IMR-90 (cell line): ENCODE data around the gene OGA. TPM values are rescaled to one million over a fixed set of nuclear protein-coding genes. Genes with fewer than 3 reads are reported as not detected.

Source experiments
- ATAC-seq: fragments of 200-7000 bp; cut with Tn5 transposase; 2 replicates; pipeline ENCODE4 v1.9.1; 2020; ENCODE audit warnings: low read depth, mild to moderate bottlenecking, moderate library complexity
- BruUV-seq: library from RNA; stranded (reverse); fragments of 400-500 nt; replicated peaks from 2 replicates; lab custom pipeline; 2021; lab: Mats Ljungman, UMichigan
- CTCF ChIA-PET: fragments of 300-600 bp; formaldehyde crosslinking; extraction: SDS; loops from one replicate; lab custom pipeline; 2021; ENCODE audit warnings: antibody characterized with exemption; lab: Yijun Ruan, JAX
- POLR2A ChIA-PET: fragments of 300-600 bp; sonication (Branson Sonifier 250); formaldehyde crosslinking; loops from one replicate; lab custom pipeline; 2022; ENCODE audit warnings: antibody characterized with exemption; ENCODE audit not compliant: unreplicated experiment; lab: Charles Lee
- DNase-seq: peaks from one replicate; pipeline ENCODE4 v3.0.0; 2013
- H2AFZ ChIP-seq: replicated peaks from 2 replicates; pipeline ENCODE3; 2013; ENCODE audit warnings: low read length, mild to moderate bottlenecking; ENCODE audit not compliant: poor library complexity
- H2AK5ac ChIP-seq: 2 replicates; pipeline ENCODE4 v1.6.1; 2013; ENCODE audit warnings: low read depth, low read length, inconsistent platforms
- H2AK9ac ChIP-seq: replicated peaks from 2 replicates; pipeline ENCODE3; 2013; ENCODE audit warnings: mild to moderate bottlenecking, low read depth, low read length, moderate library complexity; ENCODE audit not compliant: poor library complexity
- H2BK120ac ChIP-seq: 2 replicates; pipeline ENCODE4 v1.6.1; 2013; ENCODE audit warnings: low read depth, low read length, inconsistent platforms
- H2BK15ac ChIP-seq: 3 replicates; pipeline ENCODE4 v1.6.1; 2013; ENCODE audit warnings: low read depth, low read length, inconsistent platforms
- H2BK20ac ChIP-seq: 2 replicates; pipeline ENCODE4 v1.6.1; 2013; ENCODE audit warnings: low read depth, mild to moderate bottlenecking, inconsistent platforms, low read length, moderate library complexity
- H2BK5ac ChIP-seq: 2 replicates; pipeline ENCODE4 v1.6.1; 2013; ENCODE audit warnings: mild to moderate bottlenecking, low read depth, low read length, inconsistent platforms; ENCODE audit not compliant: poor library complexity, severe bottlenecking
- H3K14ac ChIP-seq: replicated peaks from 2 replicates; pipeline ENCODE4 v1.6.1; 2013; ENCODE audit warnings: low read depth, low read length, inconsistent platforms
- H3K18ac ChIP-seq: 2 replicates; pipeline ENCODE4 v1.6.1; 2013; ENCODE audit warnings: low read depth, low read length, control low read depth
- H3K23ac ChIP-seq: 2 replicates; pipeline ENCODE4 v1.6.1; 2013; ENCODE audit warnings: low read depth, low read length, inconsistent platforms
- H3K27ac ChIP-seq: 2 replicates; pipeline ENCODE4 v1.5.1; 2013; ENCODE audit warnings: mild to moderate bottlenecking, control low read depth, low read length; ENCODE audit not compliant: insufficient read depth
- H3K27me3 ChIP-seq: 2 replicates; pipeline ENCODE4 v1.6.1; 2013; ENCODE audit warnings: low read length; ENCODE audit not compliant: control insufficient read depth, insufficient read depth
- H3K36me3 ChIP-seq: 2 replicates; pipeline ENCODE4 v1.6.1; 2013; ENCODE audit warnings: low read length, mixed read lengths; ENCODE audit not compliant: control insufficient read depth, insufficient read depth
- H3K4ac ChIP-seq: 2 replicates; pipeline ENCODE4 v1.6.1; 2013; ENCODE audit warnings: low read depth, low read length, inconsistent platforms
- H3K4me1 ChIP-seq: 2 replicates; pipeline ENCODE4 v1.6.1; 2013; ENCODE audit warnings: low read length, mixed read lengths; ENCODE audit not compliant: control insufficient read depth, insufficient read depth
- H3K4me2 ChIP-seq: 2 replicates; pipeline ENCODE4 v1.6.1; 2013; ENCODE audit warnings: low read depth, mild to moderate bottlenecking, control low read depth, low read length, moderate library complexity
- H3K4me3 ChIP-seq: 2 replicates; pipeline ENCODE4 v1.5.1; 2013; ENCODE audit warnings: low read depth, mild to moderate bottlenecking, control low read depth, low read length, moderate library complexity; ENCODE audit not compliant: insufficient read depth
- H3K56ac ChIP-seq: 2 replicates; pipeline ENCODE4 v1.6.1; 2013; ENCODE audit warnings: low read length, inconsistent platforms; ENCODE audit not compliant: insufficient read depth; ENCODE audit errors: extremely low read depth
- H3K79me1 ChIP-seq, 2 experiments: 2 replicates each; pipeline ENCODE4 v1.6.1; 2013; ENCODE audit warnings: low read length in 2 of 2, inconsistent platforms in 1 of 2, low read depth in 1 of 2
- H3K9ac ChIP-seq: 2 replicates; pipeline ENCODE4 v1.6.1; 2013; ENCODE audit warnings: low read depth, low read length, control low read depth
- H3K9me1 ChIP-seq: 2 replicates; pipeline ENCODE4 v1.6.1; 2013; ENCODE audit warnings: low read length, inconsistent platforms; ENCODE audit not compliant: insufficient read depth
- H3K9me3 ChIP-seq: 2 replicates; pipeline ENCODE4 v1.6.1; 2013; ENCODE audit warnings: low read length; ENCODE audit not compliant: control insufficient read depth, insufficient read depth
- H4K20me1 ChIP-seq: 2 replicates; pipeline ENCODE4 v1.6.1; 2013; ENCODE audit warnings: low read length, inconsistent platforms; ENCODE audit not compliant: insufficient read depth
- H4K5ac ChIP-seq: 2 replicates; pipeline ENCODE4 v1.6.1; 2013; ENCODE audit warnings: mild to moderate bottlenecking, low read depth, low read length, control low read depth
- H4K8ac ChIP-seq, 2 experiments: 2 replicates each; pipeline ENCODE4 v1.6.1; 2013; ENCODE audit warnings: low read depth in 2 of 2, low read length in 2 of 2, control low read depth in 1 of 2, inconsistent platforms in 1 of 2
- H4K91ac ChIP-seq: 2 replicates; pipeline ENCODE4 v1.6.1; 2013; ENCODE audit warnings: low read depth, low read length, inconsistent platforms; ENCODE audit not compliant: insufficient read depth
- CTCF ChIP-seq: conservative IDR thresholded peaks from 2 replicates; pipeline ENCODE4 v1.5.1; 2012; ENCODE audit warnings: mild to moderate bottlenecking, low read depth, low read length, improper control_type of control experiment
- FOS ChIP-seq: fragments of 150-350 bp; IDR thresholded peaks from 2 replicates; pipeline ENCODE4 v1.6.1; 2016; ENCODE audit warnings: low read depth, low read length
- MAZ ChIP-seq: IDR thresholded peaks from 2 replicates; pipeline ENCODE4 v1.6.1; 2012; ENCODE audit warnings: low read depth, mild to moderate bottlenecking, low read length, improper control_type of control experiment, moderate library complexity, borderline replicate concordance
- MXI1 ChIP-seq: IDR thresholded peaks from 2 replicates; pipeline ENCODE4 v1.6.1; 2012; ENCODE audit warnings: low read depth, mild to moderate bottlenecking, low read length, moderate library complexity, borderline replicate concordance
- NFE2L2 ChIP-seq: fragments of 150-350 bp; IDR thresholded peaks from 2 replicates; pipeline ENCODE4 v1.6.1; 2016; ENCODE audit warnings: low read depth, mild to moderate bottlenecking, low read length
- RAD21 ChIP-seq: IDR thresholded peaks from 2 replicates; pipeline ENCODE4 v1.6.1; 2012; ENCODE audit warnings: low read length, improper control_type of control experiment
- RCOR1 ChIP-seq: IDR thresholded peaks from 2 replicates; pipeline ENCODE4 v1.6.1; 2012; ENCODE audit warnings: mild to moderate bottlenecking, low read length, improper control_type of control experiment; ENCODE audit not compliant: insufficient replicate concordance
- RFX5 ChIP-seq: IDR thresholded peaks from 2 replicates; pipeline ENCODE4 v1.8.0; 2012; ENCODE audit warnings: low read depth, mild to moderate bottlenecking, low read length, moderate library complexity
- USF2 ChIP-seq: fragments of 150-350 bp; IDR thresholded peaks from 2 replicates; pipeline ENCODE4 v1.6.1; 2017; ENCODE audit warnings: mild to moderate bottlenecking, antibody characterized with exemption, low read length, low read depth
- whole genome bisulfite sequencing, 2 experiments: methylation state at CpG; one replicate each; pipeline versions ENCODE4 v1.1.5 to v1.1.7; 2013; ENCODE audit warnings: missing lambda C conversion rate in 2 of 2; ENCODE audit not compliant: insufficient read length in 1 of 2; ENCODE audit errors: extremely low coverage in 2 of 2; 5-methylcytosine and 5-hydroxymethylcytosine counted together
- dilution Hi-C: fragments of 300-500 bp; cut with HindIII; formaldehyde crosslinking; loops from one replicate; pipeline ENCODE4 v1.14.3; 2018; ENCODE audit warnings: low sequenced_read_pairs; ENCODE audit not compliant: unreplicated experiment
- in situ Hi-C: fragments of 300-500 bp; cut with MboI; formaldehyde crosslinking; loops from 3 replicates; pipeline ENCODE4 v1.14.3; 2019; ENCODE audit warnings: low sequenced_read_pairs, inconsistent platforms, mixed read lengths
- intact Hi-C: fragments of 100-400 bp; cut with micrococcal nuclease; formaldehyde crosslinking; loops from 2 replicates; pipeline ENCODE4 v1.10.0; 2022
- polyA plus RNA-seq, 3 experiments: library from polyadenylated mRNA; depleted of rRNA; stranded (reverse); fragments of >200 nt; gene quantifications; 2 replicates each; pipeline ENCODE4 v1.2.3, GENCODE V29; 2012; ENCODE audit warnings: low replicate concordance in 1 of 3
- total RNA-seq: library from RNA; depleted of rRNA; stranded (reverse); fragments of >200 nt; gene quantifications from 2 replicates; pipeline ENCODE4 v1.2.3, GENCODE V29; 2012

OGA gene
- total and polyA plus RNA-seq, 2 of the 4 experiments (the other 2 are of a cell fraction) = 42.5 to 62.9 TPM

GRCh38 chr10:101779544-101780186, 38.6 kb downstream of the OGA start (continued):
- TF ChIP-seq NFE2L2 (no peak), CTCF (peak; percentile 81)

- H3K56ac ChIP-seq = no peak overlapping the region
- H3K14ac ChIP-seq = no peak overlapping the region
- H3K23ac ChIP-seq = no peak overlapping the region
- H3K9me1 ChIP-seq = no peaks in the 10 kb centered on the region
- H2BK20ac ChIP-seq = no peak overlapping the region
- H3K4ac ChIP-seq = no peak overlapping the region
- BruUV-seq = no TSS peak
- ChIA-PET CTCF (no interaction called here), POLR2A (no interaction called here)
- dilution Hi-C loops (no loop called here), intact Hi-C loops (no loop called here), in situ Hi-C loops (no loop called here)
- no peak overlapping the region for H2BK5ac ChIP-seq
- no peak for DNase-seq
- H4K91ac ChIP-seq = no peak overlapping the region
- no peak overlapping the region for H2BK15ac ChIP-seq
- no peak overlapping the region for H3K4me3 ChIP-seq
- peaks cover 14 to 34% of the 10 kb centered on the region in 2 experiments; a peak in 3 of 4 replicates for H3K79me1 ChIP-seq
- H4K20me1 ChIP-seq = peaks cover 34% of the 10 kb centered on the region
- no peak overlapping the region for H2BK120ac ChIP-seq
- H3K9me3 ChIP-seq = no peaks in the 10 kb centered on the region
- H3K9ac ChIP-seq = no peak overlapping the region
- no peak for ATAC-seq
- H4K8ac ChIP-seq = no peak overlapping the region
- H3K36me3 ChIP-seq = no peaks in the 10 kb centered on the region; the same call in 1 of the 2 replicates
- no peak overlapping the region for H4K5ac ChIP-seq
- peaks cover 38% of the 10 kb centered on the region for H3K27me3 ChIP-seq
- H2AK9ac ChIP-seq = no peak overlapping the region
- H3K4me2 ChIP-seq = no peak overlapping the region
- 27% methylated on average over 30 of the region's 58 CpGs; no CpG with 5 or more reads in 1 of the 2 experiments for WGBS, 2 experiments
- H2AFZ ChIP-seq = no peak overlapping the region
- H3K18ac ChIP-seq = no peak overlapping the region
- H2AK5ac ChIP-seq = no peak overlapping the region
- H3K27ac ChIP-seq = no peak overlapping the region
- H3K4me1 ChIP-seq = peaks cover 13% of the 10 kb centered on the region
- TF ChIP-seq FOS = no peak
- TF ChIP-seq MXI1 = no peak
- TF ChIP-seq CTCF = no peak
- TF ChIP-seq MAZ = no peak
- no peak for TF ChIP-seq RCOR1
- TF ChIP-seq RAD21 = no peak
- no peak for TF ChIP-seq NFE2L2
- no peak for TF ChIP-seq USF2
- TF ChIP-seq RFX5 = no peak
These were observed 39.3 kb downstream of the OGA start for GRCh38 chr10:101778781-101779543.
